ENCODE data around the gene GFOD2. TPM values are rescaled to one million over a fixed set of nuclear protein-coding genes. Genes with fewer than 3 reads are reported as not detected.
A peak's percentile ranks its signal among the peaks of the same experiment; 100 is the strongest.

Gene GFOD2
- total and polyA plus RNA-seq, 2 experiments from 2014 or later, result 11.4 to 17.5 TPM

- no peak for TF ChIP-seq EZH2 (IDR thresholded peaks at IDR 0.05; ENCODE audit: insufficient read depth, poor library complexity, severe bottlenecking)
- no peak for TF ChIP-seq EZH2phosphoT487 (IDR thresholded peaks at IDR 0.05; ENCODE audit: insufficient read depth, low read depth)
- Histone ChIP-seq H3K4me1 (ENCODE audit: insufficient read depth) (0 out of 2 replicates have a peak, but pooled peaks cover 3% of the 10 kb centered on the region), H3K27me3 (replicated peaks; ENCODE audit: insufficient read depth) (peaks cover 42% of the 10 kb centered on the region), H3K9me3 (ENCODE audit: low read depth) (no peaks in the 10 kb centered on the region), H3K9me2 (ENCODE audit: insufficient read depth) (no peaks in the 10 kb centered on the region), H3K36me3 (ENCODE audit: low read depth) (no peaks in the 10 kb centered on the region), H2AFZ (no peak overlapping the region), H3K9ac (no peak overlapping the region), H3K4me3 (no peak overlapping the region), H3K79me2 (ENCODE audit: insufficient read depth) (no peaks in the 10 kb centered on the region), H3K27ac (no peak overlapping the region), H3F3A (ENCODE audit: insufficient read depth) (no peaks in the 10 kb centered on the region), H4K20me1 (ENCODE audit: insufficient read depth) (no peaks in the 10 kb centered on the region), H3K4me2 (ENCODE audit: unreplicated experiment) (no peak overlapping the region)
- DNase-seq, result no peak
- 63 to 67% methylated on average over 10 to 15 of the region's 15 CpGs for WGBS, 2 experiments (ENCODE audit: low coverage in 1 of 2, low lambda C conversion rate in 2 of 2, missing lambda C conversion rate in 2 of 2)
- in situ Hi-C loops (cut with MboI), result no loop called here
Measured at GRCh38 chr16:67647111-67647651, 71.9 kb downstream of the GFOD2 start.

GRCh38 chr16:67645397-67646121 lies 73.6 kb downstream of the GFOD2 start:
- in situ Hi-C loops (cut with MboI), result no loop called here
- Histone ChIP-seq H3K79me2 (ENCODE audit: insufficient read depth) (no peaks in the 10 kb centered on the region), H2AFZ (no peak overlapping the region), H3K27me3 (replicated peaks; ENCODE audit: insufficient read depth) (peaks cover 30% of the 10 kb centered on the region), H3K4me3 (no peak overlapping the region), H3F3A (ENCODE audit: insufficient read depth) (peaks cover 8% of the 10 kb centered on the region; the same call in 1 of the 2 replicates), H3K27ac (no peak overlapping the region), H3K4me1 (ENCODE audit: insufficient read depth) (0 out of 2 replicates have a peak, but pooled peaks cover 6% of the 10 kb centered on the region), H3K36me3 (ENCODE audit: low read depth) (no peaks in the 10 kb centered on the region), H3K9me2 (ENCODE audit: insufficient read depth) (no peaks in the 10 kb centered on the region), H3K9me3 (ENCODE audit: low read depth) (no peaks in the 10 kb centered on the region), H3K9ac (no peak overlapping the region), H4K20me1 (ENCODE audit: insufficient read depth) (no peaks in the 10 kb centered on the region), H3K4me2 (ENCODE audit: unreplicated experiment) (no peak overlapping the region)
- 80 to 82% methylated on average over 13 to 15 of the region's 15 CpGs for WGBS, 2 experiments (ENCODE audit: low coverage in 1 of 2, low lambda C conversion rate in 2 of 2, missing lambda C conversion rate in 2 of 2)
- TF ChIP-seq EZH2 (IDR thresholded peaks at IDR 0.05; ENCODE audit: insufficient read depth, poor library complexity, severe bottlenecking) (no peak), EZH2phosphoT487 (IDR thresholded peaks at IDR 0.05; ENCODE audit: insufficient read depth, low read depth) (no peak)
- no peak for DNase-seq

- no peak for TF ChIP-seq EZH2phosphoT487 (IDR thresholded peaks at IDR 0.05; ENCODE audit: insufficient read depth, low read depth)
- TF ChIP-seq EZH2 (IDR thresholded peaks at IDR 0.05; ENCODE audit: insufficient read depth, poor library complexity, severe bottlenecking), result no peak
- peaks cover 8% of the 10 kb centered on the region; the same call in 1 of the 2 replicates for H3F3A ChIP-seq (ENCODE audit: insufficient read depth)
- no peak overlapping the region for H3K27ac ChIP-seq
- in situ Hi-C loops (cut with MboI), result no loop called here
- 88 to 90% methylated on average over 9 of the region's 9 CpGs for WGBS, 2 experiments (ENCODE audit: low coverage in 1 of 2, low lambda C conversion rate in 2 of 2, missing lambda C conversion rate in 2 of 2)
- H3K9ac ChIP-seq, result no peak overlapping the region
- no peak overlapping the region for H3K4me2 ChIP-seq (ENCODE audit: unreplicated experiment)
- no peak overlapping the region for H2AFZ ChIP-seq
- no peak overlapping the region for H3K4me3 ChIP-seq
- DNase-seq, result no peak
- no peaks in the 10 kb centered on the region for H3K9me2 ChIP-seq (ENCODE audit: insufficient read depth)
- no peaks in the 10 kb centered on the region for H4K20me1 ChIP-seq (ENCODE audit: insufficient read depth)
- H3K9me3 ChIP-seq (ENCODE audit: low read depth), result no peaks in the 10 kb centered on the region
- H3K79me2 ChIP-seq (ENCODE audit: insufficient read depth), result no peaks in the 10 kb centered on the region
- H3K4me1 ChIP-seq (ENCODE audit: insufficient read depth), result 0 out of 2 replicates have a peak, but pooled peaks cover 6% of the 10 kb centered on the region
- peaks cover 20% of the 10 kb centered on the region for H3K27me3 ChIP-seq (replicated peaks; ENCODE audit: insufficient read depth)
- H3K36me3 ChIP-seq (ENCODE audit: low read depth), result no peaks in the 10 kb centered on the region; the same call in 1 of the 2 replicates
Measured at GRCh38 chr16:67644038-67644437, 75.1 kb downstream of the GFOD2 start.

- no peak for TF ChIP-seq EZH2 (IDR thresholded peaks at IDR 0.05; ENCODE audit: insufficient read depth, poor library complexity, severe bottlenecking)
- no peak for TF ChIP-seq EZH2phosphoT487 (IDR thresholded peaks at IDR 0.05; ENCODE audit: insufficient read depth, low read depth)
- peaks cover 4% of the 10 kb centered on the region; the same call in 1 of the 2 replicates for H3K27me3 ChIP-seq (replicated peaks; ENCODE audit: insufficient read depth)
- no peak overlapping the region for H3K4me2 ChIP-seq (ENCODE audit: unreplicated experiment)
- H3K79me2 ChIP-seq (ENCODE audit: insufficient read depth), result no peaks in the 10 kb centered on the region
- peaks cover 14% of the 10 kb centered on the region for H3K36me3 ChIP-seq (ENCODE audit: low read depth)
- peak overlapping the region; percentile 6; the same call in 1 of the 2 replicates for H3K9ac ChIP-seq
- H3K9me3 ChIP-seq (ENCODE audit: low read depth), result no peaks in the 10 kb centered on the region
- no peak overlapping the region for H3K27ac ChIP-seq
- H3K4me1 ChIP-seq (ENCODE audit: insufficient read depth), result 0 out of 2 replicates have a peak, but pooled peaks cover 6% of the 10 kb centered on the region
- peak; percentile 67 for DNase-seq
- no peaks in the 10 kb centered on the region for H3K9me2 ChIP-seq (ENCODE audit: insufficient read depth)
- no peak overlapping the region for H2AFZ ChIP-seq
- WGBS, 2 experiments (ENCODE audit: low coverage in 1 of 2, low lambda C conversion rate in 2 of 2, missing lambda C conversion rate in 2 of 2), result 23% methylated on average over 10 of the region's 10 CpGs
- no peaks in the 10 kb centered on the region for H4K20me1 ChIP-seq (ENCODE audit: insufficient read depth)
- in situ Hi-C loops (cut with MboI), result no loop called here
- peaks cover 8% of the 10 kb centered on the region; the same call in 1 of the 2 replicates for H3F3A ChIP-seq (ENCODE audit: insufficient read depth)
- H3K4me3 ChIP-seq, result no peak overlapping the region
Measured at GRCh38 chr16:67641779-67642708, 77.1 kb downstream of the GFOD2 start.
